Measurements from ENCODE around the gene SH3RF3. TPM values are rescaled to one million over a fixed set of nuclear protein-coding genes. Genes with fewer than 3 reads are reported as not detected.

Gene SH3RF3
- total and polyA plus RNA-seq, 10 of the 15 experiments (the other 5 are each of a cell fraction or from before 2014, with no cell fraction given) = 0.08 to 8.8 (median 2.3) TPM

- H3K4me1 ChIP-seq (ENCODE audit: control insufficient read depth, insufficient read depth, low read length) = no peaks in the 10 kb centered on the region
- no peaks in the 10 kb centered on the region for H3K36me3 ChIP-seq (ENCODE audit: control insufficient read depth in 2 of 2, insufficient read depth in 2 of 2, low read length in 1 of 2)
- TF ChIP-seq BCL11A (IDR thresholded peaks at IDR 0.05; ENCODE audit: low read depth, low read length) (no peak), CBX5 (IDR thresholded peaks at IDR 0.05; ENCODE audit: low read depth) (no peak), YBX1 (IDR thresholded peaks at IDR 0.05) (no peak)
- TF ChIP-seq, protein P1, sequence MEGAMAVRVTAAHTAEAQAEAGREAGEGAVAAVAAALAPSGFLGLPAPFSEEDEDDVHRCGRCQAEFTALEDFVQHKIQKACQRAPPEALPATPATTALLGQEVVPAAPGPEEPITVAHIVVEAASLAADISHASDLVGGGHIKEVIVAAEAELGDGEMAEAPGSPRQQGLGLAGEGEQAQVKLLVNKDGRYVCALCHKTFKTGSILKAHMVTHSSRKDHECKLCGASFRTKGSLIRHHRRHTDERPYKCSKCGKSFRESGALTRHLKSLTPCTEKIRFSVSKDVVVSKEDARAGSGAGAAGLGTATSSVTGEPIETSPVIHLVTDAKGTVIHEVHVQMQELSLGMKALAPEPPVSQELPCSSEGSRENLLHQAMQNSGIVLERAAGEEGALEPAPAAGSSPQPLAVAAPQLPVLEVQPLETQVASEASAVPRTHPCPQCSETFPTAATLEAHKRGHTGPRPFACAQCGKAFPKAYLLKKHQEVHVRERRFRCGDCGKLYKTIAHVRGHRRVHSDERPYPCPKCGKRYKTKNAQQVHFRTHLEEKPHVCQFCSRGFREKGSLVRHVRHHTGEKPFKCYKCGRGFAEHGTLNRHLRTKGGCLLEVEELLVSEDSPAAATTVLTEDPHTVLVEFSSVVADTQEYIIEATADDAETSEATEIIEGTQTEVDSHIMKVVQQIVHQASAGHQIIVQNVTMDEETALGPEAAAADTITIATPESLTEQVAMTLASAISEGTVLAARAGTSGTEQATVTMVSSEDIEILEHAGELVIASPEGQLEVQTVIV (IDR thresholded peaks at IDR 0.05; ENCODE audit: borderline replicate concordance, partially characterized antibody) = no peak
- no peaks in the 10 kb centered on the region for H3K9me3 ChIP-seq (replicated peaks; ENCODE audit: control insufficient read depth, insufficient read depth, low read length)
- H2AFZ ChIP-seq (ENCODE audit: control insufficient read depth, low read depth, low read length) = no peak overlapping the region
- H3K4me2 ChIP-seq (ENCODE audit: control insufficient read depth, insufficient read depth) = no peak overlapping the region
- FAIRE-seq (no peak), ATAC-seq (no peak), DNase-seq (ENCODE audit: low read depth, low spot score) (no peak)
- H3K4me3 ChIP-seq = no peak overlapping the region
- POLR2A ChIA-PET = no interaction called here
- RAD21 ChIA-PET (ENCODE audit: unreplicated experiment) = no interaction called here
- H3K9ac ChIP-seq (ENCODE audit: control insufficient read depth, insufficient read depth, low read length) = no peak overlapping the region
- H3K79me2 ChIP-seq (ENCODE audit: control insufficient read depth, insufficient read depth, low read length) = no peaks in the 10 kb centered on the region
- no peaks in the 10 kb centered on the region for H3K27me3 ChIP-seq (replicated peaks in 1 of 2; ENCODE audit: control insufficient read depth in 2 of 2, insufficient read depth in 2 of 2, low read length in 1 of 2)
- no peaks in the 10 kb centered on the region for H4K20me1 ChIP-seq (ENCODE audit: control insufficient read depth, insufficient read depth)
- BruUV-seq (replicated peaks) = no TSS peak
- H3K27ac ChIP-seq (ENCODE audit: control insufficient read depth, insufficient read depth) = no peak overlapping the region
- CTCF ChIA-PET = interaction anchor here (1.2 kb wide), 1 partner anchor 10 kb away, joined by 4 read pairs; no protein-coding TSS in a partner anchor
- in situ Hi-C loops (cut with MboI) = no loop called here
- intact Hi-C loops (cut with micrococcal nuclease; ENCODE audit: unreplicated experiment) = no loop called here
- SMC1A ChIA-PET (ENCODE audit: uncharacterized antibody, unreplicated experiment) = interaction anchor here (1.2 to 3.4 kb wide), 2 partner anchors 10 to 58 kb away, joined by 3 to 17 read pairs; no protein-coding TSS in a partner anchor
- WGBS (ENCODE audit: insufficient coverage, insufficient replicate concordance, low lambda C conversion rate, missing lambda C conversion rate) = 46% methylated on average over 6 of the region's 6 CpGs
Observed at GRCh38 chr2:109322111-109322510, 193.1 kb downstream of the SH3RF3 start.

DNA sequence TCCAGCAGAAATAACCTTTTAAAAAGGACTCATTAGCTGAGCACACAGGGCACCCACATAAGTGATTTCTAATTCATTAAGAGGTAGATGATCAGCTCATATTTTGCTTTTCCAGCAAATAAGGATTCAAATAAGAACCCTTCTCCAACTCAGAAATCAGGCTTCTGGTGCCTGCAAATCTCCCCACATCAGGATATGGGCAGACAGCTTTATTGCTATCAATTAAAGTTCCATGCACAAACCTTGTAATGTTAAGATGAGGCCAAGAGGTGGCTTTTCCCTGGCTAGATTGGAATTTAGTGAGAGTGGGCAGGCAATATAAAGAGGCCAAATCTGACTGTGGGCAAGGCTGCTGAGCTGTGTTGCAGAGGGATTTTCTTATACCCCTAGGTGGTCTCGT, 193.6 kb downstream of the SH3RF3 start:
- RAD21 ChIA-PET (ENCODE audit: unreplicated experiment) = no interaction called here
- FAIRE-seq = no peak
- Histone ChIP-seq H2AFZ (ENCODE audit: control insufficient read depth, low read depth, low read length) (no peak overlapping the region), H3K9me3 (replicated peaks; ENCODE audit: control insufficient read depth, insufficient read depth, low read length) (no peaks in the 10 kb centered on the region), H3K4me3 (no peak overlapping the region), H4K20me1 (ENCODE audit: control insufficient read depth, insufficient read depth) (no peaks in the 10 kb centered on the region), H3K4me2 (ENCODE audit: control insufficient read depth, insufficient read depth) (no peak overlapping the region), H3K79me2 (ENCODE audit: control insufficient read depth, insufficient read depth, low read length) (no peaks in the 10 kb centered on the region), H3K27me3 (replicated peaks in 1 of 2; ENCODE audit: control insufficient read depth in 2 of 2, insufficient read depth in 2 of 2, low read length in 1 of 2) (no peaks in the 10 kb centered on the region), H3K27ac (ENCODE audit: control insufficient read depth, insufficient read depth) (no peak overlapping the region), H3K4me1 (ENCODE audit: control insufficient read depth, insufficient read depth, low read length) (no peaks in the 10 kb centered on the region), H3K9ac (ENCODE audit: control insufficient read depth, insufficient read depth, low read length) (no peak overlapping the region), H3K36me3 (ENCODE audit: control insufficient read depth in 2 of 2, insufficient read depth in 2 of 2, low read length in 1 of 2) (no peaks in the 10 kb centered on the region)
- no peak for TF ChIP-seq NKRF (conservative IDR thresholded peaks at IDR 0.05)
- SMC1A ChIA-PET (ENCODE audit: uncharacterized antibody, unreplicated experiment) = interaction anchor here (1.0 to 3.4 kb wide), 3 partner anchors 9 to 192 kb away, joined by 3 to 17 read pairs (median 4); no protein-coding TSS in a partner anchor
- CTCF ChIA-PET = interaction anchor here (1.2 kb wide), 1 partner anchor 9 kb away, joined by 4 read pairs; no protein-coding TSS in a partner anchor
- ATAC-seq = no peak
- DNase-seq (ENCODE audit: low read depth, low spot score) = no peak
- BruUV-seq (replicated peaks) = no TSS peak
- WGBS (ENCODE audit: insufficient coverage, insufficient replicate concordance, low lambda C conversion rate, missing lambda C conversion rate) = 0% methylated on average over 1 of the region's 1 CpG
- in situ Hi-C loops (cut with MboI) (no loop called here), intact Hi-C loops (cut with micrococcal nuclease; ENCODE audit: unreplicated experiment) (no loop called here)
- POLR2A ChIA-PET = no interaction called here

Measured in GM12878 (cell line).